ENCODE measurements around the gene NIT1.

GRCh38 chr1:161133220-161133740 is 15.4 kb downstream of the NIT1 start:
- TF ChIP-seq CTCF (IDR thresholded peaks at IDR 0.05), result no peak
- TF ChIP-seq POLR2A (IDR thresholded peaks at IDR 0.05), result no peak

Data from adrenal gland (tissue), 5 donors.